HEK293 (cell line): ENCODE measurements around the gene CSNK2A1.

Source experiments
- CTCF ChIA-PET: fragments of 350-600 bp; formaldehyde crosslinking; extraction: SDS; loops from one replicate; lab custom pipeline; 2021; ENCODE audit warnings: antibody characterized with exemption; lab: Yijun Ruan, JAX
- POLR2A ChIA-PET: fragments of 300-600 bp; formaldehyde crosslinking; extraction: SDS; loops from one replicate; lab custom pipeline; 2020; ENCODE audit warnings: antibody characterized with exemption, inconsistent platforms; lab: Yijun Ruan, JAX
- H3K27ac ChIP-seq: fragments of 200-500 bp; sonication (Bioruptor generic); 2 replicates; pipeline ENCODE4 v1.5.1; 2014; ENCODE audit warnings: low read depth, low read length, control low read depth, inconsistent platforms; ENCODE audit errors: extremely low read depth
- H3K36me3 ChIP-seq, 2 experiments: fragments of 200-500 bp in 1 of 2; sonication (Bioruptor generic) in 1 of 2; 1 replicate in 1 of 2; 2 replicates in 1 of 2; pipeline ENCODE4 v1.5.1; 2014 to 2017; ENCODE audit warnings: inconsistent platforms in 2 of 2, low read length in 2 of 2; ENCODE audit not compliant: control insufficient read depth in 2 of 2, insufficient read depth in 1 of 2
- H3K4me1 ChIP-seq: fragments of 200-500 bp; sonication (Bioruptor generic); 2 replicates; pipeline ENCODE4 v1.5.1; 2014; ENCODE audit warnings: mild to moderate bottlenecking, low read length, inconsistent platforms; ENCODE audit not compliant: control insufficient read depth, insufficient read depth
- H3K4me3 ChIP-seq: 2 replicates; pipeline ENCODE4 v1.5.1; 2011; ENCODE audit warnings: low read depth, mild to moderate bottlenecking, control low read depth, low read length, moderate library complexity
- H3K9me3 ChIP-seq: fragments of 200-500 bp; sonication (Bioruptor generic); 2 replicates; pipeline ENCODE4 v1.5.1; 2014; ENCODE audit warnings: low read depth, low read length, inconsistent platforms; ENCODE audit not compliant: control insufficient read depth, insufficient read depth
- BCL11A ChIP-seq: fragments of 450-650 bp; formaldehyde crosslinking; IDR thresholded peaks from 2 replicates; pipeline ENCODE4 v1.5.1; 2016; ENCODE audit warnings: low read depth, missing biosample characterization, missing genetic modification characterization
- EGR2 ChIP-seq: fragments of 450-650 bp; formaldehyde crosslinking; IDR thresholded peaks from 2 replicates; pipeline ENCODE4 v1.5.1; 2016; ENCODE audit warnings: low read depth, missing biosample characterization, missing genetic modification characterization
- FEZF1 ChIP-seq: fragments of 450-650 bp; formaldehyde crosslinking; IDR thresholded peaks from 2 replicates; pipeline ENCODE4 v1.5.1; 2016; ENCODE audit warnings: missing biosample characterization, missing genetic modification characterization
- KLF17 ChIP-seq: fragments of 450-650 bp; formaldehyde crosslinking; IDR thresholded peaks from 2 replicates; pipeline ENCODE4 v1.5.1; 2016; ENCODE audit warnings: missing biosample characterization, missing genetic modification characterization
- KLF9 ChIP-seq: fragments of 450-650 bp; formaldehyde crosslinking; IDR thresholded peaks from 2 replicates; pipeline ENCODE4 v1.5.1; 2016; ENCODE audit warnings: missing biosample characterization, missing genetic modification characterization, low read depth
- OVOL3 ChIP-seq: fragments of 450-650 bp; formaldehyde crosslinking; IDR thresholded peaks from 2 replicates; pipeline ENCODE4 v1.5.1; 2016; ENCODE audit warnings: missing biosample characterization, missing genetic modification characterization
- SCRT2 ChIP-seq: fragments of 450-650 bp; formaldehyde crosslinking; IDR thresholded peaks from 2 replicates; pipeline ENCODE4 v1.5.1; 2016; ENCODE audit warnings: missing biosample characterization, missing genetic modification characterization
- YY1 ChIP-seq: fragments of 450-650 bp; formaldehyde crosslinking; IDR thresholded peaks from 2 replicates; pipeline ENCODE4 v1.5.1; 2018; ENCODE audit warnings: missing biosample characterization, missing genetic modification characterization
- YY2 ChIP-seq: fragments of 450-650 bp; formaldehyde crosslinking; IDR thresholded peaks from 2 replicates; pipeline ENCODE4 v1.5.1; 2016; ENCODE audit warnings: missing biosample characterization, missing genetic modification characterization
- ZBTB11 ChIP-seq: fragments of 450-650 bp; formaldehyde crosslinking; conservative IDR thresholded peaks from 2 replicates; pipeline ENCODE4 v1.5.1; 2016; ENCODE audit warnings: low read depth, missing biosample characterization, missing genetic modification characterization
- ZNF23 ChIP-seq: fragments of 450-650 bp; formaldehyde crosslinking; IDR thresholded peaks from 2 replicates; pipeline ENCODE4 v1.5.1; 2016; ENCODE audit warnings: missing biosample characterization, missing genetic modification characterization, borderline replicate concordance
- ZNF398 ChIP-seq: fragments of 450-650 bp; formaldehyde crosslinking; IDR thresholded peaks from 2 replicates; pipeline ENCODE4 v1.5.1; 2017; ENCODE audit warnings: missing biosample characterization, missing genetic modification characterization
- ZNF433 ChIP-seq: fragments of 450-650 bp; formaldehyde crosslinking; IDR thresholded peaks from 2 replicates; pipeline ENCODE4 v1.5.1; 2016; ENCODE audit warnings: missing biosample characterization, missing genetic modification characterization, low read depth
- ZNF561 ChIP-seq: fragments of 450-650 bp; IDR thresholded peaks from 2 replicates; pipeline ENCODE4 v1.5.1; 2018; ENCODE audit warnings: missing biosample characterization, missing genetic modification characterization, borderline replicate concordance
- ZNF610 ChIP-seq: fragments of 450-650 bp; formaldehyde crosslinking; IDR thresholded peaks from 2 replicates; pipeline ENCODE4 v1.5.1; 2016; ENCODE audit warnings: missing biosample characterization, missing genetic modification characterization, borderline replicate concordance
- ZNF626 ChIP-seq: fragments of 450-650 bp; sonication (Bioruptor Pico); formaldehyde crosslinking; IDR thresholded peaks from 2 replicates; pipeline ENCODE4 v1.5.1; 2018; ENCODE audit warnings: missing biosample characterization, missing genetic modification characterization, inconsistent platforms
- ZNF639 ChIP-seq: fragments of 450-650 bp; formaldehyde crosslinking; IDR thresholded peaks from 2 replicates; pipeline ENCODE4 v1.5.1; 2016; ENCODE audit warnings: missing biosample characterization, missing genetic modification characterization
- ZNF76 ChIP-seq: fragments of 450-650 bp; formaldehyde crosslinking; IDR thresholded peaks from 2 replicates; pipeline ENCODE4; 2016; ENCODE audit warnings: low read depth, missing biosample characterization, missing genetic modification characterization, borderline replicate concordance
- ZNF777 ChIP-seq: fragments of 450-650 bp; formaldehyde crosslinking; IDR thresholded peaks from 2 replicates; pipeline ENCODE4 v1.5.1; 2017; ENCODE audit warnings: missing biosample characterization, missing genetic modification characterization, borderline replicate concordance
- TF ChIP-seq, protein P1 (sequence below): sonication (generic); formaldehyde crosslinking; IDR thresholded peaks from 2 replicates; pipeline ENCODE4 v1.8.1; 2022; ENCODE audit warnings: mild to moderate bottlenecking, moderate library complexity, missing genetic modification reagents
- TF ChIP-seq, protein P2 (sequence below): fragments of 450-650 bp; formaldehyde crosslinking; IDR thresholded peaks from 2 replicates; pipeline ENCODE4 v1.5.1; 2016; ENCODE audit warnings: missing biosample characterization, missing genetic modification characterization

Gene CSNK2A1

DNA sequence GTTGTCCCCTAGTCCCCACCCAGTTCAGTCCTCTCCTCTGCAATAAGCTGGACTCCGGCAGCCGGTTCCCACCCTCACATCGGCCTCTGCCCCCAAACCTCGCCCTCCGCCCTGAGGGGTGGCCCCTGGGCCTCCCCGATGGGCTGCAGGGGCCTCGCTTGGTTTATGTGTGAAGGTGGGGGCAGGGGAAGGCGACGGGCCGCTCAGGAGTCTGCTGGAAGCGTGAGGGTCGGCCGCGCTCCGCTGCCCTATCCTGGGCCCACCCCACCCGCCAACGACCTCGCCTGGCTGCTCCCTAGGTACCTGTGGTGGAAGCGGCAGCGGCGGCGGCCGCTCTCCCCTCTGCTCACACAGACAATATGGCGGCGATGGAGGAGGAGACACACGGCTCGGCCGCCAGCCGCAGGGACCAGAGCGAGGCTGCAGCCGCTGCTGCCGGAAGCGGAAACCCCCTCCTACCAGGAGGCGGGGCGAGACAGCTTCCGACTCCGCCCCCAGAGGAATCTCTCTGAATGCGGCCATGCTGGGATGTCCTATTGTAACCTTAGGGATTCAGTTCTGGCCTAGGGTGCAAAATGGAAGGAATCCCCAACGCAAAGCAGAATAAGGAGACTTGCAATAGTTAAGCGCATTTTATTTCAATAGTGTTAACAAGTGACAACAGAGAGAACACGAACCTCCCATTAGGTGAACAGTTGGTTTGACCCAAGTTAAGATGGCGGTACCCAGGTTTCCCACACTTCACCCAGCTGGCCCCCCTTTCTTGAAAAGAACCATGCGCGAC is at the start of gene CSNK2A1:
Gene CSNK2A1, minus strand, starts transcription at position 422 of the 784 bp plus-strand sequence. CDS start 35,239 bp downstream, outside the sequence.
- CTCF ChIA-PET, result interaction anchor here (0.6 to 1.7 kb wide), 9 partner anchors 12 to 190 kb away, joined by 3 to 6 read pairs (median 4); no protein-coding TSS in a partner anchor
- peak within 1 kb of the TSS; percentile 94 for H3K27ac ChIP-seq
- POLR2A ChIA-PET, result interaction anchor here (0.6 to 3.0 kb wide), 20 partner anchors 8 to 245 kb away, joined by 3 to 15 read pairs (median 4); partner anchors contain the start of genes NRSN2 and TRIB3
- TF ChIP-seq OVOL3 (tag by site-specific recombination) (0 out of 2 replicates have a peak, but pooled peaks have one; percentile 28), FEZF1 (tag by site-specific recombination) (no peak), ZNF639 (peak; percentile 66), ZNF777 (peak; percentile 46; the same call in 1 of the 2 replicates), KLF17 (0 out of 2 replicates have a peak, but pooled peaks have one; percentile 17), SCRT2 (0 out of 2 replicates have a peak, but pooled peaks have one; percentile 22), ZBTB11 (tag by site-specific recombination) (peak; percentile 91), YY2 (tag by site-specific recombination) (peak; percentile 99), KLF9 (peak; percentile 34; the same call in 1 of the 2 replicates), ZNF398 (tag by site-specific recombination) (peak; percentile 70), ZNF626 (tag by site-specific recombination) (no peak), ZNF433 (tag by site-specific recombination) (no peak), ZNF76 (tag by site-specific recombination) (peak; percentile 90), YY1 (peak; percentile 94), ZNF561 (peak; percentile 29; the same call in 1 of the 2 replicates), ZNF610 (tag by site-specific recombination) (peak; percentile 70; the same call in 1 of the 2 replicates), ZNF23 (tag by site-specific recombination) (no peak), EGR2 (no peak), BCL11A (tag by site-specific recombination) (no peak)
- TF ChIP-seq, protein P1, sequence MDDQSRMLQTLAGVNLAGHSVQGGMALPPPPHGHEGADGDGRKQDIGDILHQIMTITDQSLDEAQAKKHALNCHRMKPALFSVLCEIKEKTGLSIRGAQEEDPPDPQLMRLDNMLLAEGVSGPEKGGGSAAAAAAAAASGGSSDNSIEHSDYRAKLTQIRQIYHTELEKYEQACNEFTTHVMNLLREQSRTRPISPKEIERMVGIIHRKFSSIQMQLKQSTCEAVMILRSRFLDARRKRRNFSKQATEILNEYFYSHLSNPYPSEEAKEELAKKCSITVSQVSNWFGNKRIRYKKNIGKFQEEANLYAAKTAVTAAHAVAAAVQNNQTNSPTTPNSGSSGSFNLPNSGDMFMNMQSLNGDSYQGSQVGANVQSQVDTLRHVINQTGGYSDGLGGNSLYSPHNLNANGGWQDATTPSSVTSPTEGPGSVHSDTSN (CRISPR knock-in tag), result no peak
- TF ChIP-seq, protein P2, sequence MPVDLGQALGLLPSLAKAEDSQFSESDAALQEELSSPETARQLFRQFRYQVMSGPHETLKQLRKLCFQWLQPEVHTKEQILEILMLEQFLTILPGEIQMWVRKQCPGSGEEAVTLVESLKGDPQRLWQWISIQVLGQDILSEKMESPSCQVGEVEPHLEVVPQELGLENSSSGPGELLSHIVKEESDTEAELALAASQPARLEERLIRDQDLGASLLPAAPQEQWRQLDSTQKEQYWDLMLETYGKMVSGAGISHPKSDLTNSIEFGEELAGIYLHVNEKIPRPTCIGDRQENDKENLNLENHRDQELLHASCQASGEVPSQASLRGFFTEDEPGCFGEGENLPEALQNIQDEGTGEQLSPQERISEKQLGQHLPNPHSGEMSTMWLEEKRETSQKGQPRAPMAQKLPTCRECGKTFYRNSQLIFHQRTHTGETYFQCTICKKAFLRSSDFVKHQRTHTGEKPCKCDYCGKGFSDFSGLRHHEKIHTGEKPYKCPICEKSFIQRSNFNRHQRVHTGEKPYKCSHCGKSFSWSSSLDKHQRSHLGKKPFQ (tag by site-specific recombination), result peak; percentile 20; the same call in 1 of the 2 replicates

More for the DNA sequence above, at the start of gene CSNK2A1:
- Histone ChIP-seq H3K4me1 (0 out of 2 replicates have a peak, but pooled peaks cover 2% of the 10 kb centered on the region), H3K9me3 (no peaks in the 10 kb centered on the region), H3K36me3 (peaks cover 0 to 26% of the 10 kb centered on the region in 2 experiments; a peak in 1 of 3 replicates), H3K4me3 (peak within 1 kb of the TSS; percentile 93)
